Measurements from ENCODE around the gene WARS2. TPM values are rescaled to one million over a fixed set of nuclear protein-coding genes. Genes with fewer than 3 reads are reported as not detected.

WARS2 gene
- total RNA-seq, 1 experiment from 2014 or later = 10.5 TPM

GRCh38 chr1:119052267-119052666 is 88.2 kb downstream of the WARS2 start:
- TF ChIP-seq YY1 (IDR thresholded peaks at IDR 0.05; ENCODE audit: extremely low read depth, insufficient replicate concordance, low read depth, low read length) (no peak), ELF1 (IDR thresholded peaks at IDR 0.05; ENCODE audit: borderline replicate concordance, low read depth) (no peak), FOSL1 (IDR thresholded peaks at IDR 0.05; ENCODE audit: low read depth) (no peak), SIN3A (IDR thresholded peaks at IDR 0.05; ENCODE audit: low read depth) (no peak), CTCF (IDR thresholded peaks at IDR 0.05 in 2 of 3, conservative IDR thresholded peaks at IDR 0.05 in 1 of 3; ENCODE audit: borderline replicate concordance in 1 of 3, insufficient read depth in 1 of 3, low read depth in 2 of 3, low read length in 2 of 3) (no peak), ZBTB33 (IDR thresholded peaks at IDR 0.05; ENCODE audit: extremely low read depth, insufficient replicate concordance, low read length) (no peak), EGR1 (IDR thresholded peaks at IDR 0.05; ENCODE audit: low read depth) (no peak), SRF (IDR thresholded peaks at IDR 0.05; ENCODE audit: low read depth) (no peak), SP1 (IDR thresholded peaks at IDR 0.05; ENCODE audit: low read depth) (no peak), ZNF274 (IDR thresholded peaks at IDR 0.05; ENCODE audit: low read depth, low read length) (no peak), EZH2 (IDR thresholded peaks at IDR 0.05) (no peak), JUND (IDR thresholded peaks at IDR 0.05) (no peak), POLR2A (IDR thresholded peaks at IDR 0.05; ENCODE audit: borderline replicate concordance, extremely low read depth, insufficient read depth, insufficient read length) (no peak), EZH2phosphoT487 (IDR thresholded peaks at IDR 0.05; ENCODE audit: borderline replicate concordance) (no peak), TCF7L2 (IDR thresholded peaks at IDR 0.05; ENCODE audit: borderline replicate concordance, extremely low read depth, insufficient read depth, insufficient read length) (no peak), CEBPB (IDR thresholded peaks at IDR 0.05; ENCODE audit: low read depth) (no peak), MAX (IDR thresholded peaks at IDR 0.05) (no peak)
- TF ChIP-seq, protein P1, sequence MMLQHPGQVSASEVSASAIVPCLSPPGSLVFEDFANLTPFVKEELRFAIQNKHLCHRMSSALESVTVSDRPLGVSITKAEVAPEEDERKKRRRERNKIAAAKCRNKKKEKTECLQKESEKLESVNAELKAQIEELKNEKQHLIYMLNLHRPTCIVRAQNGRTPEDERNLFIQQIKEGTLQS (IDR thresholded peaks at IDR 0.05) = no peak

More at GRCh38 chr1:119052267-119052666, 88.2 kb downstream of the WARS2 start:
- H3K9ac ChIP-seq (ENCODE audit: low read length) = no peak overlapping the region
- ChIA-PET CTCF (interaction anchor here (0.7 kb wide), 1 partner anchor 9 kb away, joined by 4 read pairs; no protein-coding TSS in a partner anchor), RAD21 (ENCODE audit: low non-redundant PET in 1 of 2, low total read pairs in 2 of 2, uncharacterized antibody in 2 of 2, unreplicated experiment in 2 of 2) (no interaction called here), POLR2A (no interaction called here)
- no peak overlapping the region for H3K27ac ChIP-seq (ENCODE audit: low read depth, low read length)
- no peak overlapping the region for H3K4me3 ChIP-seq (replicated peaks in 1 of 2; ENCODE audit: low read depth in 1 of 2, low read length in 2 of 2)
- intact Hi-C loops (cut with micrococcal nuclease) = no loop called here
- H3K36me3 ChIP-seq (ENCODE audit: control insufficient read depth in 1 of 2, insufficient read depth in 2 of 2, low read length in 2 of 2) = no peaks in the 10 kb centered on the region
- H3K79me2 ChIP-seq (ENCODE audit: insufficient read depth, low read length) = no peaks in the 10 kb centered on the region
- H4K20me1 ChIP-seq (ENCODE audit: insufficient read depth) = no peaks in the 10 kb centered on the region
- no peaks in the 10 kb centered on the region for H3K27me3 ChIP-seq (ENCODE audit: insufficient read depth, low read length)
- ATAC-seq (no peak), DNase-seq (ENCODE audit: low read depth, low spot score) (no peak)
- no TSS peak for BruUV-seq (replicated peaks)
- no peak overlapping the region for H3K4me2 ChIP-seq (ENCODE audit: low read length)
- H2AFZ ChIP-seq (ENCODE audit: low read depth, low read length, poor library complexity, severe bottlenecking) = no peak overlapping the region
- H3K4me1 ChIP-seq (ENCODE audit: control insufficient read depth in 1 of 2, insufficient read depth in 2 of 2, low read length in 2 of 2) = no peaks in the 10 kb centered on the region
- no peaks in the 10 kb centered on the region for H3K9me2 ChIP-seq (ENCODE audit: insufficient read depth)
- no peaks in the 10 kb centered on the region for H3K9me3 ChIP-seq (ENCODE audit: control insufficient read depth in 1 of 2, insufficient read depth in 1 of 2, low read depth in 1 of 2, low read length in 2 of 2)
